GM13976 (cell line): ENCODE measurements around the gene MATCAP1.

Experiments used
- DNase-seq: peaks from one replicate; pipeline ENCODE4 v3.0.0; 2012; ENCODE audit warnings: low spot score
- in situ Hi-C: fragments of 300-500 bp; cut with MboI; formaldehyde crosslinking; loops from one replicate; pipeline ENCODE4 v1.12.0; 2022; ENCODE audit warnings: low sequenced_read_pairs, mixed read lengths, inconsistent platforms; ENCODE audit not compliant: unreplicated experiment
- TF ChIP-seq, protein P1 (sequence below): IDR thresholded peaks from 2 replicates; pipeline ENCODE4 v1.5.1; 2012; ENCODE audit warnings: borderline replicate concordance, mild to moderate bottlenecking; ENCODE audit not compliant: insufficient read depth; ENCODE audit errors: extremely low read depth, missing control alignments, control extremely low read depth

The MATCAP1 gene

DNA sequence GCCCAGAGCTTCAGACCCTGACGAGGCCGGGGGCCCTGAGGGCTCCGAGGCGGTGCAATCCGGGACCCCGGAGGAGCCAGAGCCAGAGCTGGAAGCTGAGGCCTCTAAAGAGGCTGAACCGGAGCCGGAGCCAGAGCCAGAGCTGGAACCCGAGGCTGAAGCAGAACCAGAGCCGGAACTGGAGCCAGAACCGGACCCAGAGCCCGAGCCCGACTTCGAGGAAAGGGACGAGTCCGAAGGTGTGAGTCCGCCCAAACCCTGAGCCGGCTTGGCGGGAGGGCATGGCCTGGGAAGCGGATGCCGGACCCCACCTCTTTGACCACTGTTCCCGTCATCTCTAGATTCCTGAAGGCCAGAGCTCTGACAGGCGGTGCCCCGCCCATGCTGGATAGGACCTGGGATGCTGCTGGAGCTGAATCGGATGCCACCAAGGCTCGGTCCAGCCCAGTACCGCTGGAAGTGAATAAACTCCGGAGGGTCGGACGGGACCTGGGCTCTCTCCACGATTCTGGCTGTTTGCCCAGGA, 9.0 kb downstream of the MATCAP1 start:
- TF ChIP-seq, protein P1, sequence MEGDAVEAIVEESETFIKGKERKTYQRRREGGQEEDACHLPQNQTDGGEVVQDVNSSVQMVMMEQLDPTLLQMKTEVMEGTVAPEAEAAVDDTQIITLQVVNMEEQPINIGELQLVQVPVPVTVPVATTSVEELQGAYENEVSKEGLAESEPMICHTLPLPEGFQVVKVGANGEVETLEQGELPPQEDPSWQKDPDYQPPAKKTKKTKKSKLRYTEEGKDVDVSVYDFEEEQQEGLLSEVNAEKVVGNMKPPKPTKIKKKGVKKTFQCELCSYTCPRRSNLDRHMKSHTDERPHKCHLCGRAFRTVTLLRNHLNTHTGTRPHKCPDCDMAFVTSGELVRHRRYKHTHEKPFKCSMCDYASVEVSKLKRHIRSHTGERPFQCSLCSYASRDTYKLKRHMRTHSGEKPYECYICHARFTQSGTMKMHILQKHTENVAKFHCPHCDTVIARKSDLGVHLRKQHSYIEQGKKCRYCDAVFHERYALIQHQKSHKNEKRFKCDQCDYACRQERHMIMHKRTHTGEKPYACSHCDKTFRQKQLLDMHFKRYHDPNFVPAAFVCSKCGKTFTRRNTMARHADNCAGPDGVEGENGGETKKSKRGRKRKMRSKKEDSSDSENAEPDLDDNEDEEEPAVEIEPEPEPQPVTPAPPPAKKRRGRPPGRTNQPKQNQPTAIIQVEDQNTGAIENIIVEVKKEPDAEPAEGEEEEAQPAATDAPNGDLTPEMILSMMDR = no peak
- in situ Hi-C loops = loop anchor here (25.0 kb wide), 1 partner anchor 212 kb away; the partner anchor contains the start of gene CES3
- DNase-seq = no peak

DNA sequence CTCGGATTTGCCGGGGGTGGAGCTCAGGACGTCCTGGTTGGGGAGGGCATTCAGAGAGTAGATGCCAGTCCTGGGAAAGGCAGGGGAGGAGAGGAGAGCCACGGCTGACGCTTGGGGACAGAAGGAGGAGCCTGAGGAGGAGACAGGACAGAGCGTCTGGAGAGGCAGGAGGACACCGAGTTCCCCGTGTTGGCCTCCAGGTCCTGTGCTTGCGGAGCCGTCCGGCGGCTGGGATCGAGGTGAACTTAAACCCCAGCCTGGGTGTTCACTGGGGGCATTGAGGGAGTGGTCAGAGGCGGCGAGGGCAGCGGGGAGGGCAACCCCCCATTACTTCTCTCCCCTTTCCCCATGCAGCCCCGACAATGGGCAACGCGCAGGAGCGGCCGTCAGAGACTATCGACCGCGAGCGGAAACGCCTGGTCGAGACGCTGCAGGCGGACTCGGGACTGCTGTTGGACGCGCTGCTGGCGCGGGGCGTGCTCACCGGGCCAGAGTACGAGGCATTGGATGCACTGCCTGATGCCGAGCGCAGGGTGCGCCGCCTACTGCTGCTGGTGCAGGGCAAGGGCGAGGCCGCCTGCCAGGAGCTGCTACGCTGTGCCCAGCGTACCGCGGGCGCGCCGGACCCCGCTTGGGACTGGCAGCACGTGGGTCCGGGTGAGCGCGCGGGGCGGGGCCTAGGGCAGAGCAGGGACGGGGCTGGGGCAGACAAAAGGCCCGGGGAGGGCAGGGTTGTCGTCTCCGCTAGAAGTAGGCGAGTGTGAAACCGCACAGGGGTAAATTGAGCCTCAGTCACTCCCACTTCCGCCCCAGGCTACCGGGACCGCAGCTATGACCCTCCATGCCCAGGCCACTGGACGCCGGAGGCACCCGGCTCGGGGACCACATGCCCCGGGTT, 9.7 kb downstream of the MATCAP1 start:
- DNase-seq = peak; percentile 82
- TF ChIP-seq, protein P1 = peak; percentile 33
- in situ Hi-C loops = loop anchor here (25.0 kb wide), 1 partner anchor 212 kb away; the partner anchor contains the start of gene CES3

DNA sequence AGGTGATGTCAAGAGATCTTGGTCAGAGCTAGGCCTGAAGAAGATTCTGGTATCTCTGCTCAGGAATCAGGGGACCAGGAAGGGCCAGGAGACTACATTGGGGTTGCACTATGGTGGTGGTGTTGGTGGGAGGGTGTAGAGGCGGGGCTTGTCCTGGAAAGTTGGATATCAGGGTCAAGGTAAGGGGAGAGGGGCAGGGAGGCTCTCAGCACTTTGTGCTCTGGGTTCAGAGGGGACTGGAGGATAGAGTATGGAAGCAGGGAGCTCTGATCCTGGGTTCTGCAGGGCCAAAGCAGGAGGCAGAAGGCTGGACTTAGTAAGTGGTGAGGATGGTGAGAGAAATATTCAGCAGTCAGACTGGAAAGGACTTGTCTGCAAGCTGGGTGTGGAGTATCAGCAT, 10.4 kb downstream of the MATCAP1 start:
- TF ChIP-seq, protein P1 = no peak
- in situ Hi-C loops = loop anchor here (25.0 kb wide), 1 partner anchor 211 kb away; the partner anchor contains the start of gene CES3
- DNase-seq = no peak

DNA sequence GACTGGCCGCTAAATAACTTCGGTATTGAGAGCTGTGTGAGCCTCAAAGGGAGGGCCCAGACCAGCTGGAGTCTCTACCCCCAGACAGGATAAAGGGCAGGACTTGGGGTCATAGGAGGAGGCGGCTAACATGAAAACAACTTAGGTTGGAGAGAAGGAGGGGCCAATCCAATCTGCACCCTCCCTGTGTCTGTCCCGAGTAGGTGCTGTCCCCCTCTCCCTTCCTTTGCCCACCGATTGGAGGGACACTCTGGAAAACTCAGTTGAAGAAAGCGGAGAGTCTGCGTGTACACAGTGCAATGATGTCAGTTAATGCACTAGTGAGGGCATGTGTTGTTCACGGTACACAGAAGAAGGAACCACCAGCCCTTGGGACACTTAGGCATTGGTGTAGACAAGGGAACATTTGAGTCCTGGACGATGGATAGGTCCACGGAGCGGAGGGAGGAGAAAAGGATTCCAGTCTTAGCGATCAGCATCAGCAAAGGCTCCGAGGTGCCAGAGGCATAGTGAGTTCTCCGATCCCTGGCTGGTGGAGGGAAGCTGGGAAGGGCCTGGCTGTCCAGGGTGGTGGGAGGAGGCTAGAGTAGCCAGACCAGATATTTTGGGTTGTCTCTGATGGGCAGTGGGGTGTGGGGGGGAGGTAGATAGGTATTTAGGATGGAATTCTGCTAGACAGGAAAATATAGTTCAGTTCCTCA, 12.7 kb downstream of the MATCAP1 start:
- TF ChIP-seq, protein P1 = no peak
- DNase-seq = peak; percentile 42
- in situ Hi-C loops = loop anchor here (25.0 kb wide), 1 partner anchor 209 kb away; the partner anchor contains the start of gene CES3

DNA sequence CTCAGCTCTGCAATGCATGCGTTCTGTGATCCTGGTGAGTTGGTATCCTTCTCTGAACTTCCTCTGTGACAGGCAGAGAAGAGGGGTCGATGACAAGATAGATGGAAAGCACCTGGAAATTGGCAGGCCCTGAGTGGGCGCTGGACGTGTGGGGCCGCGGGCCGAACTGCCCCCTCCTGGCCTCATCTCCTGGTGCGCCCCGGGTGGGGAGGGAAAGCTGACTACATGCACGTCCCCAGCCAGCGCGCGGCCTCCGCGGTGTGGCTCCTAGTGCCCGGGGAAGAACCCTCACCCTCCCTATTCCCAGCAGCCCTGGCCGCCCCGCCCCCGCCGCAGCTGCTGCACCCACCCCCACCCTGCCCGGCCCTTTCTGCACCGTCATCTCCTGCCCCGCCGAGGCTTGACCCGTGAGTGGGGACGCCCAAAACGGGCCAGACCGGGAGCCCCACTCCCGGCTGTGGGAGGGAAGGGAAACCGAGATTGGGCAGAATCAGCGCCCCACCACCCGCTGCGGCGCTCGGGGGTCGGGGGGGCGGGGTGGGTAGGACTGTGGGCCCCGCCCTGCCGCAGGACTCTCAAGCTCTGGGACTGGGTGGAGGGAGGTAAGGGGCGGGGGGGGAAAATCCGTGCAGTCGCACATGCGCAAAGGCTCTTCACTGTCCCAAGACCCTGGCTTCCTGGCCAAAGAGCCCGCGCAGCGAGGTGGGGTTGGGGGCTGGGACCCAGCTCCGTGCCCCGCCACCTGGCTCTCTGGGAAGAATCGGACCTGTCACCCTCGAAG, 13.4 kb downstream of the MATCAP1 start, which contains the start of gene NOL3:
TSS of gene NOL3 (plus strand) at position 371 of the 781 bp plus-strand sequence.
- in situ Hi-C loops = loop anchor here (25.0 kb wide), 1 partner anchor 208 kb away; the partner anchor contains the start of gene CES3
- DNase-seq = peak; percentile 84
- TF ChIP-seq, protein P1 = no peak

DNA sequence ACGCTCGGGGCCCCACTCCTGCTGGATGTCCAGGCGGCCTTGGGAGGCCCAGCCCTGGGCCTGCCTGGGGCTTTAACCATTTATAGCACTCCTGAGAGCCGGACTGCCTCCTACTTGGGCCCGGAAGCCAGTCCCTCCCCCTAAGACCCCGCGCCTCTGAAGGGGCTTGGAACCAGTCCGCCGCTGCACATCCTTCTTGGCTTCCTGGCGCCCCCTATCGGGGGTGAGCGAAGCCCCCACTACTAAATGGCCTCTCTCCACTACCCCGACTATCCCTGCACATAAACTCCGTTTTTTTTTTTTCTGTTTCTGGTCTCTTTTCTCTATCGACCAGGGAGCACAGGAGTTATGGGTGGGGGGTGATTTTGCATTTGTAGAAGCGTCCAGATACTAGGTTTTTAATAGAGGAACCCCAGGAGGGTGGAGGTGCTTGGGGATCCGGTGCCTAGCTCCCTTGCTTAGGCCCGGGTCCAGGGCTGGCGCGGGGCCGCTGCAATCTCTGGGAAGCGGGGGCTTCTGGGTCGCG, 14.1 kb downstream of the MATCAP1 start:
- TF ChIP-seq, protein P1 = peak; percentile 60
- in situ Hi-C loops = loop anchor here (25.0 kb wide), 1 partner anchor 207 kb away; the partner anchor contains the start of gene CES3
- peak; percentile 63 for DNase-seq
